SK-N-MC (cell line): ENCODE results near the gene ORM1.
"Not testable (repeated sequence)": the region's sequence is repeated elsewhere in the genome, so short reads cannot be mapped to it uniquely, and the experiment has no call there.

Experiments used
- DNase-seq: peaks from one replicate; pipeline ENCODE4 v3.0.0-alpha.2; 2011; ENCODE audit warnings: low read depth, low spot score
- H3K27ac ChIP-seq: fragments of 200-600 bp; sonication (generic); 2 replicates; pipeline ENCODE4 v1.5.1; 2016; ENCODE audit warnings: mixed run types
- H3K36me3 ChIP-seq: fragments of 200-600 bp; sonication (generic); 2 replicates; pipeline ENCODE4 v1.6.1; 2017; ENCODE audit warnings: antibody characterized with exemption, low read length, mixed read lengths; ENCODE audit not compliant: insufficient read depth
- H3K4me3 ChIP-seq: fragments of 200-600 bp; sonication (generic); 2 replicates; pipeline ENCODE4 v1.5.1; 2016
- H3K9ac ChIP-seq: fragments of 200-600 bp; sonication (generic); 2 replicates; pipeline ENCODE4 v1.8.0; 2017; ENCODE audit warnings: mixed run types, mixed read lengths; ENCODE audit not compliant: insufficient read length
- H3K9me3 ChIP-seq: fragments of 200-600 bp; sonication (generic); 2 replicates; pipeline ENCODE4 v1.6.1; 2017; ENCODE audit warnings: low read depth, mild to moderate bottlenecking, antibody characterized with exemption, low read length, moderate library complexity, mixed read lengths
- EZH2 ChIP-seq: fragments of 200-600 bp; sonication (generic); IDR thresholded peaks from one replicate; pipeline ENCODE4 v1.6.1; 2017; ENCODE audit warnings: antibody characterized with exemption
- FOXP2 ChIP-seq: optimal IDR thresholded peaks from 2 replicates; pipeline ENCODE3; 2011; ENCODE audit warnings: mild to moderate bottlenecking, moderate library complexity; ENCODE audit not compliant: insufficient read depth; ENCODE audit errors: extremely low read length, control extremely low read depth
- POLR2AphosphoS5 ChIP-seq: IDR thresholded peaks from 2 replicates; pipeline ENCODE4 v1.6.1; 2012; ENCODE audit warnings: mild to moderate bottlenecking, low read depth, low read length, borderline replicate concordance

ORM1 gene

GRCh38 chr9:114322831-114323531 lies at the start of gene ORM1:
Gene ORM1, plus strand, starts transcription at chr9:114323098. Its CDS starts 36 bp downstream, at chr9:114323134.
- not testable (repeated sequence) for H3K27ac ChIP-seq, H3K9me3 ChIP-seq, H3K4me3 ChIP-seq, DNase-seq, H3K9ac ChIP-seq, H3K36me3 ChIP-seq

- Histone ChIP-seq H3K4me3 (no peak overlapping the region), H3K27ac (no peak overlapping the region), H3K36me3 (no peaks in the 10 kb centered on the region), H3K9ac (no peak overlapping the region), H3K9me3 (no peaks in the 10 kb centered on the region)
- TF ChIP-seq EZH2 (no peak), FOXP2 (no peak), POLR2AphosphoS5 (no peak)
- no peak for DNase-seq
Observed at GRCh38 chr9:114273461-114273881, 49.4 kb upstream of the ORM1 start.

- H3K9ac ChIP-seq: no peak overlapping the region
- no peak for TF ChIP-seq FOXP2
- no peak for TF ChIP-seq POLR2AphosphoS5
- no peak for TF ChIP-seq EZH2
- no peaks in the 10 kb centered on the region for H3K9me3 ChIP-seq
- H3K36me3 ChIP-seq: no peaks in the 10 kb centered on the region
- H3K27ac ChIP-seq: no peak overlapping the region
- DNase-seq: no peak
- H3K4me3 ChIP-seq: no peak overlapping the region
Observed at GRCh38 chr9:114274217-114274616, 48.7 kb upstream of the ORM1 start.

DNA sequence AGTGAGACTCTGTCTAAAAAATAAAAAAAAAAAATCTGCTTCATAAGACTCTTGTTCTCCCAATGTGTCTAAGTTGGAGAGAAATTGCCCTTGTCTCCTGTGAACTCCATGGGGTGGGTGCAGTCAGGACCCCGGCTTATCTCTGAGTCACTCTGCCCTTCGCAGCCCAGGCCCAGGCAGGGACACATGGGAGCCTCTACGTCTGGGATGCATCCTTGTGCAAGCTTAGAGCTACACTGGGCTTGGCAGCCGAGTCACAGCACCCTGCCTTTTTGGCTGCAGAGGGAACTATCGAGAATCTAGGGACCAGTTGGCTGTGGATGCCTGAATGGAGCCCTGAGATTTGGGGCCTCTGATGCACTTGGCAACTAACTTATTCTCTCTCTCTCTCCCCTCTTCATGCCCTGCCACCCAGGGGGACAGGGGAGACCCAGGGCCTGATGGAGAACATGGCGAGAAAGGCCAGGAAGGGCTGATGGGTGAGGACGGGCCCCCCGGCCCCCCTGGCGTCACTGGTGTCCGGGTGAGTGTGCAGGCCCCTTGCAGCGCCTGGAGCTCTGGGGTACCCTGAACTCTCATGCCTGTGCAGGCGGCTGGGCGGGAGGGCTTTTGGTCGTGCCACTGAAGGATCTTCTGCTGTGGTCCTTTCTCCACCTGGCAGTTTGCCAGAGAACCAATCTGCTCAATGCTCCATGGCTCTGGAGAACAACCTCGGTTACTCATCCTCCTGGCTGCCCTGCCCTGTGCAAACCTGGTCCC lies 47.5 kb upstream of the ORM1 start:
- no peaks in the 10 kb centered on the region for H3K9me3 ChIP-seq
- no peak overlapping the region for H3K9ac ChIP-seq
- no peaks in the 10 kb centered on the region for H3K36me3 ChIP-seq
- no peak overlapping the region for H3K4me3 ChIP-seq
- H3K27ac ChIP-seq: no peak overlapping the region
- DNase-seq: no peak
- no peak for TF ChIP-seq POLR2AphosphoS5
- no peak for TF ChIP-seq FOXP2
- TF ChIP-seq EZH2: no peak

- Histone ChIP-seq H3K4me3 (no peak overlapping the region), H3K9me3 (no peaks in the 10 kb centered on the region), H3K27ac (no peak overlapping the region), H3K9ac (no peak overlapping the region), H3K36me3 (no peaks in the 10 kb centered on the region)
- TF ChIP-seq POLR2AphosphoS5 (no peak), FOXP2 (no peak), EZH2 (no peak)
- no peak for DNase-seq
Observed at GRCh38 chr9:114276908-114277821, 45.7 kb upstream of the ORM1 start.

DNA sequence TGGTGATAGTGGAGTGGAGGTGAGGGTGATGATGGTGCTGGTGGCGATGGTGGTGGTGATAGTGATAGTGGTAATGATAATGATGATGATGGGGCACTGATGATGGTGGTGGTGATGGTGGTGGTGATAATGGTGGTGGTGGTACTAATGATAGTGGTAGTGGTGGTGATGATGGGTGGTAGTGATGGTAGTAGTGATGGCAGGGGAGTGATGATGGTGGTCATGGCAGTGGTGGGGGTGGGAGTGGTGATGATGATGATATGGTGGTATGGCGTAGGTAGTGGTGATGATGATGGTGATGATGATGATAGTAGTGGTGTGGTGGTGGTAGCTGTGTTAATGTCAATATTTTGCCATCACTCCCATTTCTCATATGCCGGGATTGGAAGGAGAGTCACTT lies 44.5 kb upstream of the ORM1 start:
- DNase-seq: no peak
- no peaks in the 10 kb centered on the region for H3K9me3 ChIP-seq
- TF ChIP-seq FOXP2 (no peak), POLR2AphosphoS5 (no peak), EZH2 (no peak)
- H3K27ac ChIP-seq: no peak overlapping the region
- no peak overlapping the region for H3K4me3 ChIP-seq
- no peak overlapping the region for H3K9ac ChIP-seq
- no peaks in the 10 kb centered on the region for H3K36me3 ChIP-seq

DNA sequence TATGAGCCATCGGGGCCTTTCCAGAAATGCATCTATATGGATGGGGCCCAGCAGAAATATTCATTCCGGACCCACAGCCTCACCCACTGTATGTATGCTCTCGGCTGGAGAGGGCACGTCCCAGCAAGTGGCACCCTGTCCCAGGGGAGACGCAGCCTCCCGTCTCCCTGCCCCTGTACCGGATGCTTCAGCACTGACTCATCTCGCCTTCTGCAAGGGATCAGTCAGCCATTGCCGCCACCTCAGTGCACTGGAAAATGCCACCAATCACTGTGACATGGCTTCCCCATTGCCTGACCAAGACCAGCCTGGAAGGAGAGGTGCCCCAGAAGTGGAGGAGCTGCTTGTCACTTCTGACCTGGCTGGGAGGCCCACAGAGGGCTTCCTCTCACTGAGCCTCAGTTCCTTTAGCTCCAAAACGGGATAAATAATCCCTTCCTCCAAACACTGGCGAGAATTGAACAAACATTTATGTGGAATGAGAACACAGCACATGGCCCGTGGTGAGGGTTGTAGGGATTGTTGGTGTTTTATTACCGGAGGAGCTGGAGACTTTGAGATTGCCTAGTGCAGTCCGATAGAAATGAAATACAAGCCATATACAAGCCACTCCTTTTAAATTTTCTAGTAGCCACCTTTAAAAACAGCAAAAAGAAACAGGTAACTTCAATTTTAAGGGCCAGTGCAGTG lies 43.9 kb upstream of the ORM1 start:
- Histone ChIP-seq H3K4me3 (no peak overlapping the region), H3K9ac (no peak overlapping the region), H3K9me3 (no peaks in the 10 kb centered on the region), H3K36me3 (no peaks in the 10 kb centered on the region), H3K27ac (no peak overlapping the region)
- DNase-seq: no peak
- TF ChIP-seq POLR2AphosphoS5: no peak
- no peak for TF ChIP-seq EZH2
- TF ChIP-seq FOXP2: no peak
